CD4-positive, alpha-beta T cell treated with Interleukin-4 for 1 hour (primary cell): Measurements from ENCODE around the gene IL3RA.
A peak's percentile ranks its signal among the peaks of the same experiment; 100 is the strongest.
"Not testable (repeated sequence)": the region's sequence is repeated elsewhere in the genome, so short reads cannot be mapped to it uniquely, and the experiment has no call there.

ENCODE experiments used
- DNase-seq, 2 donors: peaks; one replicate each; pipeline ENCODE4 v3.0.0-alpha.2; 2020 to 2022

IL3RA gene

DNA sequence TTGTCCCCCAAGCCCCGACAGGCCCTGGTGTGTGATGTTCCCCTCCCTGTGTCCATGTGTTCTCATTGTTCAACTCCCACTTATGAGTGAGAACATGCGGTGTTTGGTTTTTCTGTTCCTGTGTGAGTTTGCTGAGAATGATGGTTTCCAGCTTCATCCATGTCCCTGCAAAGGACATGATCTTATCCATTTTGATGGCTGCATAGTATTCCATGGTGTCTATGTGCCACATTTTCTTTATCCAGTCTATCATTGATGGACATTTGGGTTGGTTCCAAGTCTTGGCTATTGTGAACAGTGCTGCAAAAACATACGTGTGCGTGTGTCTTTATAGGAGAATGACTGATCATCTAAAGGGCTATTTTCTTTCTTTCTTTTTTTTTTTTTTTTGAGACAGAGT is 4.2 kb upstream of the IL3RA start:
- not testable (repeated sequence) for DNase-seq

GRCh38 chrX:1334854-1335253 is 1.7 kb upstream of the IL3RA start:
- DNase-seq, result no peak

DNA sequence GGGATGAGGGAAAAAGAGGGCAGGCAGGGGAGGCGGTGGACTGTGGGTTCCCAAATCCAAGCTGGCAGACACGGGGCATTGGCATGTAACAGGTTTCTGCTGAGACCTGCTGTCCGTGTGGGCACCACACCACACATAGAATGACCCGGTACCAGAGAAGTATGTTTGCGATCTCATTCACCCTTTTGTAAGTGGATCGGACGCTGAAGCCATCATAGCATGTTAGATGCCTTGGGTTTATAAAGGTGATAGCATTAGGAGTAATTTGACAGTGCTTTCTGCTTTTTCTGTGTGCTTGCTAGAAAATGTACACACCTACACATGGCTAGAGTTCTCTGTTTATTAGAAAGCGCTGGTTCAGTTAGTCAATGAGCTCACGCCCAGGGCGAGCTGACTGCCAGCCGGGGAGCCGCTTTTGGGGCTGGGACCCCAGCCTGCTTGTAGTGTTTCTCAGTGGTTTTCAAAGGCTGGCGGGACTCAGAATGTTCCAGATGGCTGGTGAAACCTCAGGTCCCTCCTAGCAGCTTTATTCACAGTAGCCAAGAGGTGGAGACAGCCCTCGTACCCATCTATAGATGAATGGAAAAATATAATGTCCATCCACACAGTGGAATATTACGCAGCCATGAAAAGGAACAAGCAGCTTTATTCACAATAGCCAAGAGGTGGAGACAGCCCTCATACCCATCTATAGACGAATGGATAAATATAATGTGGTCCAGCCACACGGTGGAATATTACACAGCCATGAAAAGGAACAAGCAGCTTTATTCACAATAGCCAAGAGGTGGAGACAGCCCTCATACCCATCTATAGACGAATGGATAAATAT is 579 bp downstream of the IL3RA start:
- no peak for DNase-seq

GRCh38 chrX:1341545-1342184 is 5.1 kb downstream of the IL3RA start:
- peak in 1 of 2 donors; percentile 68 for DNase-seq

GRCh38 chrX:1349606-1350005 is 13.0 kb downstream of the IL3RA start:
- not testable (repeated sequence) for DNase-seq

GRCh38 chrX:1351981-1352714 is 15.6 kb downstream of the IL3RA start:
- no peak for DNase-seq

- DNase-seq, result no peak
Measured at GRCh38 chrX:1354036-1355019, 17.7 kb downstream of the IL3RA start.

- no peak for DNase-seq
Measured at GRCh38 chrX:1355131-1356046, 18.8 kb downstream of the IL3RA start.

GRCh38 chrX:1357993-1358392 is 21.4 kb downstream of the IL3RA start:
- DNase-seq, result no peak

DNA sequence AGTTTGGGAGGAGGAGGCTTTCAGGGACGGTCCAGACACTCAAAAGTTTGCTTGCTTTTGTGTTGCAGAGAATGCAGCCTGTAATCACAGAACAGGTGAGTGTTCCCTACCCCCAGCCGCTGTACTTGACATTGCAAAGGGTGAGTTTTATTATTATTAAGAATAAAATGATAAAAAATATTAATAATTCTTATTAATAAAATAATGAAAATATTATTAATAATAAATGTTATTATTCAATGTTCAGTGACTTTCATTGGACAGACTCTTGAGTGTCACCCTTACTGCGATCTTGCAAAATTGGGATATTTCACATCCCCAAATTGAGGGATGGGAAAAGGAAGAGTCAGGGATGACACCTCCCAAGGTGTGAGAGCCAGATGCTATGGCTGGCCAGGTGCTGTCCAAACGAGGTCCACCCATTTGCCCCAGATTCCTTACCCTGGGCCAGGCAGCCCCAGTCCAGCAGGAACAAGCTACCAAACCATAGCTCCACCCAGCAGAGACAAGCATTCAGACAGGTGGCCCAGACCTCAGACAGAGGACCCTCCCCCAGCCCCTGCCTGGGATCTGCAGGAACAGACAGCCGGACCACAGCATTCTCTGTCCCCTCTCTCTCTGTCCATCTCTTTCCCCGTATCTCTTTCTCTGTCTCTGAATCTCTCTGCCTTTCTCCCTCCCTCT is 22.4 kb downstream of the IL3RA start:
- no peak for DNase-seq

DNA sequence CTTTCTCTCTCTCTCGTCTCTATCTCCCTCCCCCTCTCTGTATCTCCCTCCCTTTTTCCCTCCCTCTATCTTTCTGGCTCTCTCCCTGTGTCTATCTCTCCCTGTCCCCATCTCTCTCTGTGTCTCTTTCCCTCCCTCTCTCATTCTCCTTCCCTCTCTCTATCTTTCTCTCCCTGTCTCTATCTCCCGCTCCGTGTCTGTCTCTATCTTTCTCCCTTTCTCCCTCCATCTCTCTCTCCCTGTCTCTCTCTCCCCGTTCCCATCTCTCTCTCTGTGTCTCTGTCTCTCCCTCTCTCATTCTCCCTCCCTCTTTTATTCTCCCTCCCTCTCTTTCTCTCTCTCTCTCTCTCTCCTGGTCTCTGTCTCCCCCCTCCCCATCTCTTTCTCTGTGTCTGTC is 22.9 kb downstream of the IL3RA start:
- DNase-seq, result no peak

GRCh38 chrX:1360171-1360570 is 23.6 kb downstream of the IL3RA start:
- no peak for DNase-seq

- no peak for DNase-seq
Measured at GRCh38 chrX:1361275-1361674, 24.7 kb downstream of the IL3RA start.

DNA sequence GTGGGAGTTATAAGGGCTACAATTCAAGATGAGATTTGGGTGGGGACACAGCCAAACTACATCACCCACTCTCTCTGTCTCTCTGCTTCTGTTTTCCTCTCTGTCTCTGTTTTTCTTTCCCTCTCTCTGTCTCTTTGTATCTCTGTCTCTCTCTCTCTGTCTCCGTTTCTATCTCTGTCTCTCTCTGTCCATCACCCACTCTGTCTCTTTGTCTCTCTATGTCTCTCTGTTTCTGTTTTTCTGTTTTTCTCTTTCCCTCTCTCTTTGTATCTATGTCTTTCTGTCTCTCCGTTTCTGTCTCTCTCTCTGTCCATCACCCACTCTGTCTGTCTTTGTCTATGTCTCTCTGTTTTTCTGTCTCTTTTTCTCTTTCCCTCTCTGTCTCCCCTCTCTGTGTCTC is 25.3 kb downstream of the IL3RA start:
- no peak for DNase-seq

DNA sequence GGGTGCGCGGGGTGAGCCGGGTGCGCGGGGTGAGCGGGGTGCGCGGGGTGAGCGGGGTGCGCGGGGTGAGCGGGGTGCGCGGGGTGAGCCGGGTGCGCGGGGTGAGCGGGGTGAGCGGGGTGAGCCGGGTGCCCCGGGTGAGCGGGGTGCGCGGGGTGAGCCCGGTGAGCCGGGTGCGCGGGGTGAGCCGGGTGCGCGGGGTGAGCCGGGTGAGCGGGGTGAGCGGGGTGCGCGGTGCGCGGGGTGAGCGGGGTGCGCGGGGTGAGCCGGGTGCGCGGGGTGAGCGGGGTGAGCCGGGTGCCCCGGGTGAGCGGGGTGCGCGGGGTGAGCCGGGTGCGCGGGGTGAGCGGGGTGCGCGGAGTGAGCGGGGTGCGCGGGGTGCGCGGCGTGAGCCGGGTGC is 29.8 kb downstream of the IL3RA start:
- not testable (repeated sequence) for DNase-seq

DNA sequence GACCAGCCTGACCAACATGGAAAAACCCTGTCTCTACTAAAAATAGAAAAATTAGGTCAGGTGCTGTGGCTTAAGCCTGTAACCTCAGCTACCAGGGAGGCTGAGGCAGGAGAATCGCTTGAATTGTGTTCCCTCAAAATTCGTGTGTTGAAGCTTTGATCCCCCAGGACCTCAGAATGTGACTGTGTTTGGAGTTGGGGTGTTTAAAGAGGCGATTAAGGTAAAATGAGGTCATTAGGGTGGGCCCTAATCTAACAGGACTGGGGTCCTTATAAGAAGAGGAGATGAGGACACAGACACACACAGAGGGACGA is 31.8 kb downstream of the IL3RA start:
- DNase-seq, result no peak

DNA sequence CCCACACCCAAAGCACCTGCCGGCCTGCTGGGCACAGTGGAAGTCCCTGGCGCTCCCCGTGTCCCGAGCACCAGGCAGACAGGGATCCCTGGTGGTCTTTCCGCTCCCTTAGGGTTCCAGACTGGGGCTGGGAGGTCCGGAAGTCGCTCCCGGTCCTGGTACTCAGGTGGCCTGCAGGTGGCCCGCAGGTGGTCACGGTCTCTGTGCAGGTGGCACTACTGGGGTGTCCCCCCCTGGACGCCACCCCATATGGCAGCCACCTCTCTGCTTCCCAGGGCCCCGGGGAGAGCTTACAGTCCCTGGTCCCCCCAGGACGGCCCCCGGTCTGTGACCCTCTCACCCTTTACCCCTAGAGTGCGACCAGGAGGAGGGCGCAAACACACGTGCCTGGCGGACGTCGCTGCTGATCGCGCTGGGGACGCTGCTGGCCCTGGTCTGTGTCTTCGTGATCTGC is 41.7 kb downstream of the IL3RA start:
- DNase-seq, result no peak

DNA sequence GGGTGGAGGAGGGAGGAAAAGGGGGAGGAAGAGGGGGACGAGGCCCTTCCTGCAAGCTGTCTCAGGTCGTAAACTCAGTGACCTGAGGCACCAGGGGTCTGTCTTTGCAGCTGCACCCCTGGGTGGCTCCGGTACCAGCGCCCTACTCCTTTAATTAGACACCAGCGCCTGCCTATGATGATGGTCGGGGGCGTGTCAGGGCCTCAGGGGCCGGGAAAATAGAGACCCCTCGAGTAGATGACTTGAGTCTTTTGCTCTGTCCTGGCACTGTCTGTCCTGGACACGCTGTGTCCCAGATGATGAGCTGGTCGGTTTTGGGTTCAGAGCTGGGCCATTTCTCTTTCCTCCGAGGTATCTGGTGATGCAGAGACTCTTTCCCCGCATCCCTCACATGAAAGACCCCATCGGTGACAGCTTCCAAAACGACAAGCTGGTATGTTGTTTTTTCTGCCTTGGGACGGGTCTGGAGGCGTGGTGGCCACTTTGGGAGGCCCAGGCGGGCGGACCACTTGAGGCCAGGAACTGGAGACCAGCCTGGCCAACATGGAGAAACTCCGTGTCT is 44.2 kb downstream of the IL3RA start:
- no peak for DNase-seq

DNA sequence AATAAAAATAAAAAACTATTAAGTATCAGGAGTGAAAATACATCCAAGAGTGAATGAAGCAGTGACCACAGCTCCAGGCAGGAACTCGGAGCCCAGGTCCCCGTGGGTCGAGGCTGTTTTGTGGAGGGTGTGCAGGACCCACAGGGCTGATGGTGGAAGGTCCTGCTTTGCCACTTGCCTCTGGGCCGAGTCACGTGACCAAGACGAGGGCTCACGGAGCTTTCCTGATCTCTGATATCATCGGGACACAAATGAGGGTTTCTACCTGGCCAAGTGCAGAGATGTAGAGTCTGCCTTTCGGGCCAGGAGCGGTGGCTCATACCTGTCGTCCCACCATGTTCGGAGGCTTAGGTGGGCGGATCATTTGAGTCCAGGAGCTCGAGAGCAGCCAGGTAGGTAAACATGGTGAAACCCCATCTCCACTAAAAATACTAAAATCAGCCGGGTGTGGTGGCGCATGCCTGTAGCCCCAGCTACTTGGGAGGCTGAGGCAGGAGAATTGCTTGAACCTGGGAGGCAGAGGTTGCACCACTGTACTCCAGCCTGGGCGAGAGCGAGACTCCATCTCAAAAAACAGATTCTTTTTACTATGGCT is 48.2 kb downstream of the IL3RA start:
- DNase-seq, result no peak
